Fibroblast of peridontal ligament (primary cell): Measurements from ENCODE around the gene GK.
"Not testable (repeated sequence)": the region's sequence is repeated elsewhere in the genome, so short reads cannot be mapped to it uniquely, and the experiment has no call there.

Experiments used
- DNase-seq: peaks from one replicate; pipeline ENCODE4 v3.0.0-alpha.2; 2010; ENCODE audit errors: extremely low read depth

GK gene

GRCh38 chrX:30653415-30654131 lies at the start of gene GK:
Gene GK (plus strand): TSS chrX:30653423. CDS start chrX:30653538, 115 bp downstream.
- no peak for DNase-seq

DNA sequence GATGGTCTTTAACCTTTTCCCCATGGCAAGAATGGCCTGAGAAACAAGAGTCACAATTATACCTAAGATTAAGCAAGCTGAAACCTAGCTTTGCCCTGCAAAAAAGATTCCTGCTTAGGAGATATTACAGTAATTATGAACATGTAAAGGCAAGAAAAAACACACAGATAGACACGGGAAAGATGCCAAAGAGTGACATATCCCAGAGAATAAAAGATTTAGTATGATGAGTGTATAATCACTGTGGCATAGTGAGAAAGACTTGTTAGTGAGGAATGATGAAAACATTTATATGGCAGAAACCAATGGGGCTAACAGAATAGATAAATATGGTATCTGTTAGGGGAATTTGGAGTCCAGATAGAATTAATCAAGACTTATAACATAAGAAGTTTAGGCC lies 46.1 kb upstream of the GK start:
- DNase-seq, result no peak

DNA sequence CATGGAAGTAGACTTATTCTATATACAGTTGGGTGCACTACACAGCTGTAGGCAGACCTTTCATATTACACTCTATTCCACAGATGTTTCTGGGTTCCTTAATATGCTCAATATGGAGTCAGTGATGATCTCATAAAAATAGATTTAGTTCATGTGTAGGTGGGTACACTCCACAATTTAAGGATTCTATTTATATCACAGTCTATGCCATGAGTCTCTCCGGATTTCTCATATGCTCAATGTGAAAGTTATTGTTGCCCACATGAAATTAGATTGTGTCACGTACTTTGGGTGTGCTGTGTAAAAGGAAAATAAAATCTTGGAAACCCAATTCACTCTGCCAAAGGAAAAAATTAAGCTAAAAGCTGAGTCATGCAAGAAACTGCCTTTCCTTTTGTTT lies 43.2 kb upstream of the GK start:
- peak; percentile 9 for DNase-seq

DNA sequence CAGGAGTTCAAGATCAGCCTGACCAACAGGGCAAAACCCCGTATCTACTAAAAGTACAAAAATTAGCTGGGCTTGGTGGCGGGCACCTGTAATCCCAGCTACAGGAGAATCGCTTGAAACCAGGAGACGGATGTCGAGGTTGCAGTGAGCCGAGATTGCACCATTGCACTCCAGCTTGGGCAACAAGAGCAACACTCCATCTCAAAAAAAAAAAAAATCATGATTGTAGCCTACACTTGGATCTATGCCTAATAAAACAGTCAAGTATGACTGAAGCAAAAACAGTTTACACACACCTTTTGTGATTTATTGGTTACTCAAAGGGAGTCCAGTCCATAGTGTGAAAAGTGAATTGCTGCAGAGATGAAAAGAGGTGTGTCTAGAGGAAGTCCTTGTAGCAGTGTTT lies 41.0 kb upstream of the GK start:
- no peak for DNase-seq

DNA sequence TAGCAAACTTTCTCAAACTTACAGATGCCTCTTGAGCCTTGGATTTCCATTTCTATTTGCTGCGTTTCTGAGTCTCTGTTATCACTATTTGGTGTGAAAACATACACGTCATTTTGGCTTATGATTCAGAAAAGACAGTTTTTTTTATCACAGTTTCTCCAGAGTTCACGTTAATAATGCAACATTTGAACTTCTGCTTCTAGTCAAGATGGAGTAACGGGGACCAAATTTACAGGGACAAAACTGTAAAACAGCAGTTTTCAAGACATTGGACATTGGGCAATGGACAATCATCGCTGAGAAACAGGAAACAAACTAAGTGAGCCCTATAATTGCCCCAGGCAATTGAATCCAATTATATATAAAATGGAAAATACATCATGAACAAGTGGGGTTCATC lies 39.5 kb upstream of the GK start:
- DNase-seq, result no peak

DNA sequence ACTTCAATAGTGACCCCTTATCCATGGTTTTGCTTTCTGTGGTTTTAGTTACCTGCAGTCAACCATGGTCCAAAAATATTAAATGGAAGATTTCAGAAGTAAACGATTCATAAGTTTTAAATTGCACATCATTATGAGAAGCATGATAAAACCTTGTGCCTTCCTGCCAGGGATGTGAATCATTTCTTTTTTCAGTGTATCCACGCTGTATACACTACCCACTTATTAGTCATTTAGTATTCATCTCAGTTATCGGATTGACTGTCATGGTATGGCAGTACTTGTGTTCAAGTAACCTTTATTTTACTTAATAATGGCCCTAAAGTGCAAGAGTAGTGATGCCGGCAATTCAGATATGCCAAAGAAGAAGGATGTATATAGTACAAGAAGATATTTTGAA lies 38.0 kb upstream of the GK start:
- no peak for DNase-seq

- no peak for DNase-seq
Measured at GRCh38 chrX:30618160-30618765, 35.0 kb upstream of the GK start.

- DNase-seq, result no peak
Measured at GRCh38 chrX:30620125-30620524, 33.1 kb upstream of the GK start.

GRCh38 chrX:30620980-30621618 lies 32.1 kb upstream of the GK start:
- DNase-seq, result peak; percentile 87

- DNase-seq, result no peak
Measured at GRCh38 chrX:30622361-30622760, 30.9 kb upstream of the GK start.

- no peak for DNase-seq
Measured at GRCh38 chrX:30626402-30626801, 26.8 kb upstream of the GK start.

DNA sequence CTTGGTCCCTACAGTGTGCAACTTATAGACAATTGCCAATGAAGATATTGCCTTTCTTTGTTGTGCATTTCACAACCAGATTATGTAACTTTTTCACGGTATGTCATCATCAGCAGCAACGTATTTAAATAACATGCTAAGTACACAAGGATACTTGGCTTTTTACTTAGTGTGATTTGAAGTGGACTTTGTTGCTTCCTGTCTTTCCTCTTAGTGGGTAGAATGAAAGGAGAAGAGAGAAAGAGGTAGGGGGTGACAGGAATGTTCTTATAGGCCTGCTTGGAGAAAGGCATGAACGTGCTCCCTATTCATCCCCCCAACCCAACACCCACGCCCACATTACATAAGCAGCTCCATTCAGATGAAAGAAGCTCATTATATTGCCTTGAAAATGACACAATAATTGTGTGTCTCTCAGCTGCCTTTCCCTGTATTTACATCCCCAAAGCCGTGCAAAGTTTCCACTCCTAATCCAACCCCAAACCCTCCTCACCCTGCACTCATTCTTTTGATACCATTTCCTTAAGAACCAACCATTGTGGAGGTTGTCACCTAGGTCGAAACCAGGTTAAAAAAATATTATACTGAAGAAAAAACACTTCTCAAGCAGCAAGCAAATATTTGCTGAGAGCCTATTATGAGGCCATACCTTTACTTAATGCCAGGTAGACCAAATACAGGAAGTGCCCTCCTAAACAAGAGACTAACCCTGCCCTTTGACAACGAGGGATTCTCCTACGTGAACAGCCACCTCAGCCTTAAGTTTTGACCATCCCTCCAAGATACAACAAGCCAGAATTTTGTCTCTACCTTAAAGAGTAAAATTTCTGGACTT lies 25.2 kb upstream of the GK start:
- peak; percentile 5 for DNase-seq

DNA sequence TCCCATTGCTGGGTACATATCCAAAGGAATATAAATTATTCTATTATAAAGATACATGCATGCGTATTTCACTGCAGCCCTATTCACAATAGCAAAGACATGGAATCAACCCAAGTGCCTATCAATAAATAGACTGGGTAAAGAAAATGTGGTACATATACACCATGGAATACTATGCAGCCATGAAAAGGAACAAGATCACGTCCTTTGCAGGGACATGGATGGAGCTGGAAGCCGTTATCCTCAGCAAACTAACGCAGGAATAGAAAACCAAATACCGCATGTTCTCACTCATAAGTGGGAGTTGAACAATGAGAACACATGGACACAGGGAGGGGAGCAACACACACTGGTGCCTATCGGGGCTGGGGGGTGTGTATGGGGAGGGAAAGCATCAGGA lies 19.2 kb upstream of the GK start:
- DNase-seq, result not testable (repeated sequence)

DNA sequence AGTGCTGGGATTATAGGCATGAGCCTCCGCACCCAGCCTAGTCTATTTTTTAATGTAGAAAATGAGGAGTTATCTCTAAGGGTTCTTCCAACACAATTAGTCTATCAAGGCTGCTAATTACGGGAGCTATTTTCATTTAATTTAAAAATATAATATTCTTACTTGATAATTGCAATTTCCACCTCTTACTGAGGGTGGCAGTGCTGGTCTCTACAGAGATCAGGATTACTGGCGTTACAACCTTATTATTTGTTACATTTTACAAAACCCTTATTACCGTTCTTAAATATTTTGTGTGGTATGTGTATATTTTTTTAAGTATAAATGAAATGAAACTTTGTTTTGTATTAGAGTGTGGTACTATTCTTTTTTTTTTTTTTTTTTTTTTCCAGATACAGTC lies 17.6 kb upstream of the GK start:
- DNase-seq, result peak; percentile 31

DNA sequence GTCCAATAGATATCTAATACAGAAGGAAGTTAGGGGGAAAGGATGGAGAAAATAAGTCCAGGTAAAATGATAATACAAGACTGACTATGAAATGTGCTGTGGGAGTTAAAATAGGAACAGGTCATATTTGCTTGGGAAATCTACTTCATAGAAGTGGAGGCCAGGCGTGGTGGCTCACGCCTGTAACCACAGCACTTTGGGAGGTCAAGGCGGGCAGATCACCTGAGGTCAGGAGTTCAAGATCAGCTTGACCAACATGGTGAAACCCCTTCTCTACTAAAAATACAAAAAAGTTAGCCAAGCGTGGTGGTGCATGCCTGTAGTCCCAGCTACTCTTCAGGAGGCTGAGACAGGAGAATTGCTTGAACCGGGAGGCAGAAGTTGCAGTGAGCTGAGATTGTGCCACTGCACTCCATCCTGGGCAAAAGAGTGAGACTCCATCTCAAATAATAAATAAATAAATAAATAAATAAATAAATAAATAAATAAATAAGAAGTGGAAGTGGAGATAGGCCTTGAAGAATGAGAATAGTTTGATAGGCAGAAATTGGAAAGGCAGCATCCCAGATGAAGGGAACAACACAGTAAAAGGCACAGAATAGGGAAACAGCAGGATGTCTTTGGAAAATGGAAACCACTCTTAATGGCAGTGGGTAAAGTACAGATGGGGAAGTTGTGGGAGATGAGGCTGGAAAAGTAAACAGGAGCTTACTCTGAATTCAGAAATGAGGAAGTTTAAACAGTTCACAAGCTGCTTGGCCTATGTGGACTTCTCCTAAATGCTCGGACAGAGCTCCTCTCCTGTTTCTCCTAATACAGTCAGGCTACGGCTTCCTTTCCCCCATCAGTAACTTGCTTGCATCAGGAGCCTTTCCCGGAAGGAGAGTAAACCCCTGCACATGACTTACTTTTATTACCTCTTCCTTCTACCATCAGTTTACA lies 15.1 kb upstream of the GK start:
- no peak for DNase-seq

GRCh38 chrX:30639702-30640101 lies 13.5 kb upstream of the GK start:
- not testable (repeated sequence) for DNase-seq

DNA sequence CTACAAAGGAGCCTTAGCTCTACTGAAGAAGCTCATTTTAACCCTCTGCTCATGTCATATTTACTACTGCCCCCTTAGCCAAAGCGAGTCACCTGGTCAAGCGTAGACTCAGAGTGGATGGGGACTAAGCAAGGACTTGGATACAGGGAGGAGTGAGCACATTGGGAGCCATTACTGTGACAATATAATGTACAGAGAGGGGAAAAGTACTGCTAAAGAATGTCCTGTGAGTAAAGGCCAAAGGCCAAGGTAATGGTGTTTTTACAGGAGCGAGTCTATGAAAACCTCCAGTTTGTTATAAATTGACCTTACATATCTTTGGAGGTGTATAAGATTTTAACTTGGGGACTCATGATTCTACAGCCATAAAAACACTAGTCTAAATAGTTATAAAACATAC lies 10.6 kb upstream of the GK start:
- no peak for DNase-seq

- DNase-seq, result peak; percentile 69
Measured at GRCh38 chrX:30643313-30643821, 9.9 kb upstream of the GK start.

DNA sequence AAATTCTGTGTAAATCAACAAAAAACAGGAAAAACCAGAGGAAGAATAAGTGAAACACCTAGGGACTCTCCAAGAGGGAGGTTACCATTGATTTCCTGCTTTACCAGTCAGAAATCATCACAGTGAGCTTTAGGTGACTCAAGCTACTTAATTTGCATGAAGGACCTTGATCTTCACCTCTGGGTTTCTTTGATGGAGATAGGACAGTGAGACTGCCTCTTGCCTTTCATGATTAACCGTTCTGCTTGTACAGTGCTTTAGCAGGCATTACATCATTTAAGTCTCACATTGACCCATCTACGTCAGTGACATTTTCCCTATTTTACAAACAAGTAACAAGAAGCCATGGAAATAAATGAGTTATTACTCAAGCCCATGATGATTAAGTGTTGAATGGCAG lies 3.4 kb upstream of the GK start:
- DNase-seq, result no peak

DNA sequence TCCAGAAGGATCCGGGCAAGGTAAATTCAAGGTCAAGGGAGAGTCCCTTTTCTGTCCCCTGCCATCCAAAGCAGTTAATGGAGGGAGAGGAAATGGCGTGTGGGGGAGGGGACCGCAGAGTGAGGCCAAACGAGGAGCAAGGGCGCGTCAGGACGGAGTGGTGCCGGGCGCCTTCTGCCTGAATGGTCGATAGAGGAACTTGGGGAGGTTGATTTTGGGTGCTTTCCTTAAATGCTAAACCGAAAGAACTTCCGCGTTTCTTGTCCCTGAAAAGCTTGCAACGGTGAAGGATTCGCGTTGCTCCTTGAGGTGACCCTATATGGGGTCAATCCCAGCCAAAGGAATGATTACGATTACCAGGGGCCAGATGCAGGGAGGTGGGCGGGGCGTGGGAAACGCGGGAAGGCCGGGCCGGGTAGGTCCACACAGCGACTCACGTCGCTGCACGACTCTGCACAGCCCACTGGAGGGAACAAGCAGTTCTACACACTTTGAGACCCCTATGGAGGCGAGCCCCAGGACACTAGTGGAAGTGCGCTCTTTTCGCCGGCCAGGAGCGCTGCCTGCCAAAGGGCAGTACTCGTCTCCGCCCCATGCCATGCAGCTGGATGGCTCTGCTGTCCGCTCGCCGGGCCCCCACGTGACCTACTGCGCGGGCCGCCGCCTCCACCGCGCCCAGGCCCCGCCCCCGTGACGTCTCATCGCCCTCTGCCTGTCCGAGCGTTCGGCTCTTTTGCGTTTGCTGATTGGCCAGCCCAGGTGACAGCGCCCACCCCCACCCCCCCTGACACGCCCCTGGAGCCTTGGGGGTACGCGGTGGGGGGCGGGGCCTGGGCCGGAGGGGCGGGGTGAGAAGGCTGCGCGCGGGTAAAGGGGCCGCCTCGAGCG lies 452 bp upstream of the GK start:
- peak; percentile 86 for DNase-seq
